GM12878 (cell line): ENCODE results near the gene OOSP3. TPM values are rescaled to one million over a fixed set of nuclear protein-coding genes. Genes with fewer than 3 reads are reported as not detected.

Source experiments
- ATAC-seq: fragments of 200-7000 bp; cut with Tn5 transposase; 3 replicates; pipeline ENCODE4 v1.9.1; 2020; ENCODE audit warnings: mild to moderate bottlenecking, moderate library complexity
- BruUV-seq: library from RNA; stranded (reverse); fragments of 400-500 nt; replicated peaks from 2 replicates; lab custom pipeline; 2021; lab: Mats Ljungman, UMichigan
- CTCF ChIA-PET: fragments of 300-600 bp; sonication (Branson Sonifier 250); formaldehyde crosslinking; extraction: SDS; loops from one replicate; lab custom pipeline; 2021; ENCODE audit warnings: inconsistent platforms; lab: Yijun Ruan, JAX
- POLR2A ChIA-PET: fragments of 350-600 bp; formaldehyde crosslinking; extraction: SDS; loops from one replicate; lab custom pipeline; 2021; ENCODE audit warnings: inconsistent platforms; lab: Charles Lee
- RAD21 ChIA-PET: fragments of 300-600 bp; sonication (Branson Sonifier 250); formaldehyde crosslinking; loops from one replicate; lab custom pipeline; 2023; ENCODE audit warnings: antibody characterized with exemption; ENCODE audit not compliant: unreplicated experiment; lab: Charles Lee
- SMC1A ChIA-PET: fragments of 300-600 bp; sonication (Branson Sonifier 250); formaldehyde crosslinking; loops from one replicate; lab custom pipeline; 2023; ENCODE audit not compliant: unreplicated experiment, uncharacterized antibody; lab: Charles Lee
- DNase-seq: peaks from one replicate; pipeline ENCODE4 v3.0.0-alpha.2; 2011; ENCODE audit warnings: low read depth, low spot score
- FAIRE-seq: peaks from 3 replicates; lab custom pipeline; 2011; peaks lifted over from hg19 to GRCh38; lab: Jason Lieb, UNC
- H2AFZ ChIP-seq: 2 replicates; pipeline ENCODE4 v1.6.0; 2011; ENCODE audit warnings: low read depth, low read length, control low read depth; ENCODE audit not compliant: control insufficient read depth
- H3K27ac ChIP-seq: 2 replicates; pipeline ENCODE4 v1.5.1; 2011; ENCODE audit warnings: control low read depth; ENCODE audit not compliant: control insufficient read depth, insufficient read depth
- H3K27me3 ChIP-seq, 2 experiments: replicated peaks in 1 of 2; 2 replicates each; pipeline versions ENCODE4 v1.6.0 to v1.6.1; 2011; ENCODE audit warnings: low read length in 1 of 2; ENCODE audit not compliant: control insufficient read depth in 2 of 2, insufficient read depth in 2 of 2
- H3K36me3 ChIP-seq, 2 experiments: 2 replicates each; pipeline ENCODE4 v1.5.1; 2011; ENCODE audit warnings: low read length in 1 of 2; ENCODE audit not compliant: control insufficient read depth in 2 of 2, insufficient read depth in 2 of 2
- H3K4me1 ChIP-seq: 2 replicates; pipeline ENCODE4 v1.6.1; 2011; ENCODE audit warnings: mild to moderate bottlenecking, low read length, moderate library complexity, mixed read lengths; ENCODE audit not compliant: control insufficient read depth, insufficient read depth
- H3K4me2 ChIP-seq: 2 replicates; pipeline ENCODE4 v1.6.0; 2011; ENCODE audit warnings: control low read depth; ENCODE audit not compliant: control insufficient read depth, insufficient read depth
- H3K4me3 ChIP-seq: fragments of 200-600 bp; sonication (generic); 2 replicates; pipeline ENCODE4 v1.5.1; 2016
- H3K79me2 ChIP-seq: 2 replicates; pipeline ENCODE4 v1.6.0; 2011; ENCODE audit warnings: low read length; ENCODE audit not compliant: control insufficient read depth, insufficient read depth
- H3K9ac ChIP-seq: 2 replicates; pipeline ENCODE4 v1.8.0; 2011; ENCODE audit warnings: low read length, control low read depth, mixed read lengths; ENCODE audit not compliant: control insufficient read depth, insufficient read depth
- H3K9me3 ChIP-seq: replicated peaks from 3 replicates; pipeline ENCODE4 v1.5.1; 2011; ENCODE audit warnings: mild to moderate bottlenecking, low read length; ENCODE audit not compliant: control insufficient read depth, insufficient read depth
- H4K20me1 ChIP-seq: 2 replicates; pipeline ENCODE4 v1.6.0; 2011; ENCODE audit not compliant: control insufficient read depth, insufficient read depth
- EP300 ChIP-seq, 2 experiments: fragments of 150-350 bp in 1 of 2; IDR thresholded peaks; 2 replicates each; pipeline ENCODE4 v1.6.1; 2011 to 2012; ENCODE audit warnings: low read depth in 2 of 2, low read length in 2 of 2, borderline replicate concordance in 1 of 2, improper control_type of control experiment in 1 of 2, inconsistent platforms in 1 of 2; ENCODE audit not compliant: control insufficient read depth in 1 of 2
- NFIC ChIP-seq: IDR thresholded peaks from 2 replicates; pipeline ENCODE4 v1.6.1; 2012; ENCODE audit warnings: low read depth, mild to moderate bottlenecking, inconsistent platforms, low read length, moderate library complexity
- NFXL1 ChIP-seq: fragments of 450-650 bp; IDR thresholded peaks from 2 replicates; pipeline ENCODE4 v1.6.1; 2017; ENCODE audit warnings: antibody characterized with exemption, mild to moderate bottlenecking, borderline replicate concordance
- RBBP5 ChIP-seq: fragments of 200-600 bp; sonication (generic); conservative IDR thresholded peaks from 2 replicates; pipeline ENCODE4 v1.6.1; 2016
- SRF ChIP-seq, 2 experiments: IDR thresholded peaks; 2 replicates each; pipeline ENCODE4 v1.6.1; 2011; ENCODE audit warnings: low read depth in 2 of 2, low read length in 2 of 2, mild to moderate bottlenecking in 1 of 2, moderate library complexity in 1 of 2
- TCF12 ChIP-seq: IDR thresholded peaks from 2 replicates; pipeline ENCODE4 v1.6.1; 2011; ENCODE audit warnings: low read depth, mild to moderate bottlenecking, low read length
- WGBS: methylation state at CpG from one replicate; pipeline ENCODE4 v1.1.6; 2016; ENCODE audit warnings: low lambda C conversion rate; ENCODE audit not compliant: insufficient replicate concordance, insufficient coverage; ENCODE audit errors: missing lambda C conversion rate; 5-methylcytosine and 5-hydroxymethylcytosine counted together
- in situ Hi-C: fragments of 300-500 bp; cut with MboI; formaldehyde crosslinking; loops from 9 replicates; pipeline ENCODE4 v1.14.3; 2018; ENCODE audit warnings: mixed read lengths
- intact Hi-C: fragments of 100-400 bp; cut with micrococcal nuclease; formaldehyde crosslinking; loops from one replicate; pipeline ENCODE4 v1.14.2; 2022; ENCODE audit not compliant: unreplicated experiment
- polyA plus RNA-seq, 11 experiments: library from polyadenylated mRNA; depleted of rRNA in 4 of 11; unstranded in 6 of 11; stranded (reverse) in 5 of 11; fragments of >200 nt; fragmentation: Nextera tagmentation in 4 of 11; fragmentation: Illumina TruSeq in 1 of 11; extraction: Ambion mirVana in 4 of 11; extraction: Trizol in 1 of 11; gene quantifications; 1 replicate in 1 of 11; 2 replicates in 10 of 11; pipeline versions ENCODE4 v1.2.1 to v1.2.3, GENCODE V29; 2011 to 2016; ENCODE audit warnings: inconsistent platforms in 2 of 11, missing spikeins in 2 of 11, low read depth in 1 of 11
- total RNA-seq, 4 experiments: library from RNA; depleted of rRNA in 3 of 4; stranded (reverse); fragments of >200 nt in 3 of 4; fragmentation: Illumina TruSeq in 1 of 4; extraction: Trizol in 1 of 4; gene quantifications; 2 replicates each; pipeline versions ENCODE4 v1.2.1 to v1.2.3, GENCODE V29; 2013 to 2021
- TF ChIP-seq, protein P1 (sequence below): fragments of 150-350 bp; IDR thresholded peaks from 2 replicates; pipeline ENCODE4 v1.6.1; 2016; ENCODE audit warnings: low read depth, low read length
- TF ChIP-seq, protein P2 (sequence below): IDR thresholded peaks from 2 replicates; pipeline ENCODE4 v1.6.1; 2012; ENCODE audit warnings: improper control_type of control experiment, low read depth, low read length; ENCODE audit not compliant: insufficient replicate concordance
- TF ChIP-seq, protein P3 (sequence below): IDR thresholded peaks from 2 replicates; pipeline ENCODE4 v1.6.1; 2011; ENCODE audit warnings: mild to moderate bottlenecking, low read depth, low read length, moderate library complexity; ENCODE audit not compliant: insufficient replicate concordance

The OOSP3 gene
- total and polyA plus RNA-seq, 10 of the 15 experiments (the other 5 are each of a cell fraction or from before 2014, with no cell fraction given) = 0.07 TPM; not detected in 9

DNA sequence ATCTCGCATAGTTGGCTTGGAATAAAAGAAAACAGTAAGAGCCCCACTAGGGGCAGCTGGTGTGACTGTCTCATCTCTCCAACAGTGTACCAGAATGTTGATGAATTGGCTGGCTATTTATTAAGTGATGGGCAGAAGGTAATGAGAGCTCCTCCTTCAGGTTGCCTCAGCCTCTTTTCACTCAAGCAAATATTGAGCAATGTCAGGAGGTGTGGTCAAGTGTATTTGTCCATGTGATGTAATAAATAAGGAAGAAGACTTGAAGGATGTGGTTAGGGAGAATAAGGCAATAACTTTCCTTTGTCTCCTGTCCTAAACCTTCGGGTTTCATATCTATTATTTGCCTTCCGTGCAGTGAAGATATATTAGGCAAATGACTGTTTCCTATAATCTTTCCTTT is 12.2 kb upstream of the OOSP3 start, which contains the start of gene TCN1:
TCN1 (minus strand) TSS at position 91 of the 400 bp plus-strand sequence; CDS start at position 74, 17 bp downstream.
- no peak for ATAC-seq
- TF ChIP-seq SRF (IDR thresholded peaks at IDR 0.05; ENCODE audit: low read depth in 2 of 2, low read length in 2 of 2) = no peak
- TF ChIP-seq NFXL1 = no peak
- no peak for TF ChIP-seq EP300 (IDR thresholded peaks at IDR 0.05; ENCODE audit: borderline replicate concordance in 1 of 2, control insufficient read depth in 1 of 2, low read depth in 2 of 2, low read length in 2 of 2)
- TF ChIP-seq, protein P1, sequence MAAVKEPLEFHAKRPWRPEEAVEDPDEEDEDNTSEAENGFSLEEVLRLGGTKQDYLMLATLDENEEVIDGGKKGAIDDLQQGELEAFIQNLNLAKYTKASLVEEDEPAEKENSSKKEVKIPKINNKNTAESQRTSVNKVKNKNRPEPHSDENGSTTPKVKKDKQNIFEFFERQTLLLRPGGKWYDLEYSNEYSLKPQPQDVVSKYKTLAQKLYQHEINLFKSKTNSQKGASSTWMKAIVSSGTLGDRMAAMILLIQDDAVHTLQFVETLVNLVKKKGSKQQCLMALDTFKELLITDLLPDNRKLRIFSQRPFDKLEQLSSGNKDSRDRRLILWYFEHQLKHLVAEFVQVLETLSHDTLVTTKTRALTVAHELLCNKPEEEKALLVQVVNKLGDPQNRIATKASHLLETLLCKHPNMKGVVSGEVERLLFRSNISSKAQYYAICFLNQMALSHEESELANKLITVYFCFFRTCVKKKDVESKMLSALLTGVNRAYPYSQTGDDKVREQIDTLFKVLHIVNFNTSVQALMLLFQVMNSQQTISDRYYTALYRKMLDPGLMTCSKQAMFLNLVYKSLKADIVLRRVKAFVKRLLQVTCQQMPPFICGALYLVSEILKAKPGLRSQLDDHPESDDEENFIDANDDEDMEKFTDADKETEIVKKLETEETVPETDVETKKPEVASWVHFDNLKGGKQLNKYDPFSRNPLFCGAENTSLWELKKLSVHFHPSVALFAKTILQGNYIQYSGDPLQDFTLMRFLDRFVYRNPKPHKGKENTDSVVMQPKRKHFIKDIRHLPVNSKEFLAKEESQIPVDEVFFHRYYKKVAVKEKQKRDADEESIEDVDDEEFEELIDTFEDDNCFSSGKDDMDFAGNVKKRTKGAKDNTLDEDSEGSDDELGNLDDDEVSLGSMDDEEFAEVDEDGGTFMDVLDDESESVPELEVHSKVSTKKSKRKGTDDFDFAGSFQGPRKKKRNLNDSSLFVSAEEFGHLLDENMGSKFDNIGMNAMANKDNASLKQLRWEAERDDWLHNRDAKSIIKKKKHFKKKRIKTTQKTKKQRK = no peak
- TF ChIP-seq RBBP5 = no peak
- TF ChIP-seq NFIC = no peak
- TF ChIP-seq, protein P2, sequence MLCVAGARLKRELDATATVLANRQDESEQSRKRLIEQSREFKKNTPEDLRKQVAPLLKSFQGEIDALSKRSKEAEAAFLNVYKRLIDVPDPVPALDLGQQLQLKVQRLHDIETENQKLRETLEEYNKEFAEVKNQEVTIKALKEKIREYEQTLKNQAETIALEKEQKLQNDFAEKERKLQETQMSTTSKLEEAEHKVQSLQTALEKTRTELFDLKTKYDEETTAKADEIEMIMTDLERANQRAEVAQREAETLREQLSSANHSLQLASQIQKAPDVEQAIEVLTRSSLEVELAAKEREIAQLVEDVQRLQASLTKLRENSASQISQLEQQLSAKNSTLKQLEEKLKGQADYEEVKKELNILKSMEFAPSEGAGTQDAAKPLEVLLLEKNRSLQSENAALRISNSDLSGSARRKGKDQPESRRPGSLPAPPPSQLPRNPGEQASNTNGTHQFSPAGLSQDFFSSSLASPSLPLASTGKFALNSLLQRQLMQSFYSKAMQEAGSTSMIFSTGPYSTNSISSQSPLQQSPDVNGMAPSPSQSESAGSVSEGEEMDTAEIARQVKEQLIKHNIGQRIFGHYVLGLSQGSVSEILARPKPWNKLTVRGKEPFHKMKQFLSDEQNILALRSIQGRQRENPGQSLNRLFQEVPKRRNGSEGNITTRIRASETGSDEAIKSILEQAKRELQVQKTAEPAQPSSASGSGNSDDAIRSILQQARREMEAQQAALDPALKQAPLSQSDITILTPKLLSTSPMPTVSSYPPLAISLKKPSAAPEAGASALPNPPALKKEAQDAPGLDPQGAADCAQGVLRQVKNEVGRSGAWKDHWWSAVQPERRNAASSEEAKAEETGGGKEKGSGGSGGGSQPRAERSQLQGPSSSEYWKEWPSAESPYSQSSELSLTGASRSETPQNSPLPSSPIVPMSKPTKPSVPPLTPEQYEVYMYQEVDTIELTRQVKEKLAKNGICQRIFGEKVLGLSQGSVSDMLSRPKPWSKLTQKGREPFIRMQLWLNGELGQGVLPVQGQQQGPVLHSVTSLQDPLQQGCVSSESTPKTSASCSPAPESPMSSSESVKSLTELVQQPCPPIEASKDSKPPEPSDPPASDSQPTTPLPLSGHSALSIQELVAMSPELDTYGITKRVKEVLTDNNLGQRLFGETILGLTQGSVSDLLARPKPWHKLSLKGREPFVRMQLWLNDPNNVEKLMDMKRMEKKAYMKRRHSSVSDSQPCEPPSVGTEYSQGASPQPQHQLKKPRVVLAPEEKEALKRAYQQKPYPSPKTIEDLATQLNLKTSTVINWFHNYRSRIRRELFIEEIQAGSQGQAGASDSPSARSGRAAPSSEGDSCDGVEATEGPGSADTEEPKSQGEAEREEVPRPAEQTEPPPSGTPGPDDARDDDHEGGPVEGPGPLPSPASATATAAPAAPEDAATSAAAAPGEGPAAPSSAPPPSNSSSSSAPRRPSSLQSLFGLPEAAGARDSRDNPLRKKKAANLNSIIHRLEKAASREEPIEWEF = no peak
- TF ChIP-seq, protein P3, sequence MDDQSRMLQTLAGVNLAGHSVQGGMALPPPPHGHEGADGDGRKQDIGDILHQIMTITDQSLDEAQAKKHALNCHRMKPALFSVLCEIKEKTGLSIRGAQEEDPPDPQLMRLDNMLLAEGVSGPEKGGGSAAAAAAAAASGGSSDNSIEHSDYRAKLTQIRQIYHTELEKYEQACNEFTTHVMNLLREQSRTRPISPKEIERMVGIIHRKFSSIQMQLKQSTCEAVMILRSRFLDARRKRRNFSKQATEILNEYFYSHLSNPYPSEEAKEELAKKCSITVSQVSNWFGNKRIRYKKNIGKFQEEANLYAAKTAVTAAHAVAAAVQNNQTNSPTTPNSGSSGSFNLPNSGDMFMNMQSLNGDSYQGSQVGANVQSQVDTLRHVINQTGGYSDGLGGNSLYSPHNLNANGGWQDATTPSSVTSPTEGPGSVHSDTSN = no peak
- no peak for TF ChIP-seq TCF12
- no peak for FAIRE-seq
- no peak for DNase-seq
- Histone ChIP-seq H3K4me2 (no peak within 1 kb of the TSS), H3K9me3 (no peaks in the 10 kb centered on the region), H3K4me3 (no peak within 1 kb of the TSS), H3K27me3 (0 out of 4 replicates have a peak, but pooled peaks cover 0 to 2% of the 10 kb centered on the region in 2 experiments), H3K9ac (no peak within 1 kb of the TSS), H4K20me1 (no peaks in the 10 kb centered on the region), H3K27ac (no peak within 1 kb of the TSS), H3K79me2 (no peaks in the 10 kb centered on the region), H3K36me3 (no peaks in the 10 kb centered on the region), H2AFZ (no peak within 1 kb of the TSS), H3K4me1 (no peaks in the 10 kb centered on the region)
- 2% methylated on average over 3 of the region's 3 CpGs for WGBS
- RAD21 ChIA-PET = no interaction called here
- SMC1A ChIA-PET = interaction anchor here (0.5 kb wide), 1 partner anchor 20 kb away, joined by 4 read pairs; no protein-coding TSS in a partner anchor
- in situ Hi-C loops = no loop called here
- CTCF ChIA-PET = no interaction called here
- intact Hi-C loops = no loop called here
- POLR2A ChIA-PET = no interaction called here
- no TSS peak for BruUV-seq
